ENCODE data around the gene CLBA1.

CLBA1 gene

DNA sequence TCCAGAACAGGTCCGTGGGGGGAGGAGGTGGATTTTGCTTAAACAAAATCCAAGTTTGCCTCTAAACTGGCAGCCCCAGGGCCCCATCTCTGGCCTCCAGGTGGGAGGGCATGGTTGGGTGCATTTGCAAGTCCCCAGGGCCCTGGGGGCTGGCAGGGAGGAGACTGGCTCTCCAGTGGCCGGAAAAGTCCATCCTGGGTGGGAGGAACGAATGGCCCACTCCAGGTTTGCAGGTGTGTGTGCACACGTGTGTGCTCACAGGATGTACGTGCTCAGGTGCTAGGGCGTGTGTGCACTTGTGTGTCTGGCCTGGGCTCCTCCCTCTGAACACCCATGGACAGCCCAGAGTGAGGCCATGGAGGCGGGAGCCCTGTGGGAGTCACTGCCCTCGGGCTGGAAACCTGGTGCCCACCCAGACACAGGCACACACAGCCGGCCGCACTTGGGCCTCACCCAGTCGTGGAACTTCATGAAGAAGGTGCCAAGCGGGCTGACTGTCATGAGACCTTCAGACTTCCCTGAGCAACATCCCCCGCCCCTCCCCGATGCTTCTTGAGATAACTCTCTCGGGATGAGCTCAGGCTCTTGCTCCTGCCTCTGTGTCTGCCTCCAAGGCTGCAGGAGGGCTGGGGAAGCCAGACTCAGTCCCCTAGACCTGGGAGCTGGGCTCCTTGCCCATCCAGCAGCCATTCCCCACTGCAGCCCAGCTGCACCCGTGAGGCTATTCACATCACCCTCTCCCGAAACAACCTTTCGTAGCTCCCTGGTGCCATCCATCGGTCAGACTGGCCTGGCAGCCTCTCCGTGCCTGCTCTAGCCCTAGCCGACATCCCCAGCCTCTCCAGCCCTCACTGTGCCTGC, 16.8 kb upstream of the CLBA1 start:
- DNase-seq (ENCODE audit: low read depth) = no peak

DNA sequence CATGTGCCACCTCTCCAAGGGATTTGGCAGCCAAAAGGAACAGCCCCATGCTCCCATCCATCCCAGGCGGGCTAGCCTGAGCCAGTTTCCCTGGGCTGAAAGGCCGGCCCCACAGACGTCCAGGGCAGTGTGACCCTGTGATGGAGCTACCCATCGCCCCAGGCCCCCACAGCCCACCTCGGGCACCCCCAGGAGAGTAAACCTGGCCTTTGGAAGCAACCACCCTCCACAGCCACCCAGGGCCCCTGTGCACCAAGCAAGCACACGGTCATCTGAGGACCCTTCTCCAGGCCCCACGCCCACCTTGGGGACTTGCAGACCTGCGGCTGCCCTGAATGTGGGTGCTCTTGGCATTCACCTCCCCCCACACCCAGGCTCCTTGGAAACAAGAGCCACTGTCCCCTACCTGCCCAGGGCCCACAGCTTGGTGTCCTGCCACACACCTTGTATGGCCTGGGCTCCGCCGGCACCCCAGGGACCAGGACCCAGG, 15.8 kb upstream of the CLBA1 start:
- no peak for DNase-seq (ENCODE audit: low read depth)

DNA sequence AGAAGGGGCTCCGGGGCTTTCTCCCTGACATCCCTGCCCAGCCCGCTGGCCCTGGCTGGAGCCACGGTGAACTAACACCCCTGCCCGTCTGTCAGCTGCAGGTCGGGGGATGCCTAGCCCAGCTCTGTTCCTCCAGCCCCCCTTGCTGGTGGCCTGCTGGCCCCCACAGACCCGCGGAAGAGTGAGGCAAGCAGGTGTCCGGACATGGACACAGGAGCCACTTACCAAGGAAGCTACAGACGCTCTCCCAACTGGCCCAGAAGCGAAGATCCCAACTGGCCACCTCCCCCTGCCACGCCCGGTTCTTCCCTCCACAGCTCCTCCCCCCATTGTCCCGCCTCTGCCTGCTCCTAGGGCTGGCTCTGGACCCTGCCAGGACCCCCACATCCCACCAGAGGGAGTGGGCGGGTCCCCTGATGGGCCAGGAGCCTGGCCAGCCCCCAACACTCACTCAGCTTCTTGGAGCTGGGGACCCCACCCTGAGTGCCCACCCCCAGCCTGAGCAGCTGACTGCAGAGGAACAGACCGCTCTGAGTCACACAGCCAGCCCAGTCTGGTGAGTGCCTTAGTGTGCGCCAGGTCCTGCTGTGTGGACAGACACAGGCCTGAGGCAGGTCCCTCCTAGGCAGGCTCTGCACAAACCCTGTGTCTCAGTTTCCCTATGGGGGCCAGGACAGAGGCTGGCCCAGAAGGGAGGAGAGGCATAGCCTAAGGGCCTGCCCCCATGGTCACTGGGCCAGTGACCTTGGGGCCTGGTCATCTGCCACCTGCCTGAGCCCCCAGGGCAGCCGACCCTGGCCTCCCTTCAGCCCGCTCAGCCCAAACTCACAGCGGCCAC, 15.1 kb upstream of the CLBA1 start:
- peak; percentile 57 for DNase-seq (ENCODE audit: low read depth)

DNA sequence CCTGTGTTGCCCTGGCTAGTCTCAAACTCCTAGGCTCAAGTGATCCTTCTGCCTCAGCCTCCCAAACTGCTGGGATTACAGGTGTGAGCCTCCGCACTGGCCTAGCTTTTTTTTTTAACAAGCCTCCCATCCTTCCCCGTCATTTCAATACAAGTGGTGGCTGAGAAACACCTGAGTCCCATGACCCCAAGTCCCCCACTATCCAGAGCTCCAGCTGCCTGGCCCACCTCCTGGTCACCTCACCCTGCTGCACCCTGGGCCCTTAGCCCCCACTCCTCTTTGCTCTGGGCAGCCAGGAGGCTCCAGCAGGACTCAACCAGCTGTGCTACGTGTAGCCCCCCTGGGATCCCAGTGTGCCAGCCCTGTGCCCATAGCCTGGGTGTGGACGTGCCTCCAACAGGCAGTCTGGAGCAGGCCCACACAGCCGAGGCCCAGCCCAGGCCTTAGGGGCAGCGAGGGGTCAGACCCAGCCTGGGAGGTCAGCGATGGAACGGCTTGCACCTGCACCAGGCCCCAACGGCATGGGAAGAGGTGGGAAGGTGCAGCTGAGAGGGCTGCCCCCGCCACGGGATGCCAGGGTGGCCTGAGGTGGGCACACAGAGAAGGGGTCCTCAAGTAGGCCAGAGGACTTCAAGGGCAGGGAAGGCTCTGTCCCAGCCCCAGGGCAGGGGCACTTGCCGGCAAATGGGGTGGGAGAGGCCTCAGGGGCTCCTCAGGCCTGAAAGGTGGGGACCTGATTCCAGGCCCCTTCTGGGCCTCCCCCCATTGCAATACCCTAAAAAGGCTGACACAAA, 13.9 kb upstream of the CLBA1 start:
- DNase-seq (ENCODE audit: low read depth) = no peak

DNA sequence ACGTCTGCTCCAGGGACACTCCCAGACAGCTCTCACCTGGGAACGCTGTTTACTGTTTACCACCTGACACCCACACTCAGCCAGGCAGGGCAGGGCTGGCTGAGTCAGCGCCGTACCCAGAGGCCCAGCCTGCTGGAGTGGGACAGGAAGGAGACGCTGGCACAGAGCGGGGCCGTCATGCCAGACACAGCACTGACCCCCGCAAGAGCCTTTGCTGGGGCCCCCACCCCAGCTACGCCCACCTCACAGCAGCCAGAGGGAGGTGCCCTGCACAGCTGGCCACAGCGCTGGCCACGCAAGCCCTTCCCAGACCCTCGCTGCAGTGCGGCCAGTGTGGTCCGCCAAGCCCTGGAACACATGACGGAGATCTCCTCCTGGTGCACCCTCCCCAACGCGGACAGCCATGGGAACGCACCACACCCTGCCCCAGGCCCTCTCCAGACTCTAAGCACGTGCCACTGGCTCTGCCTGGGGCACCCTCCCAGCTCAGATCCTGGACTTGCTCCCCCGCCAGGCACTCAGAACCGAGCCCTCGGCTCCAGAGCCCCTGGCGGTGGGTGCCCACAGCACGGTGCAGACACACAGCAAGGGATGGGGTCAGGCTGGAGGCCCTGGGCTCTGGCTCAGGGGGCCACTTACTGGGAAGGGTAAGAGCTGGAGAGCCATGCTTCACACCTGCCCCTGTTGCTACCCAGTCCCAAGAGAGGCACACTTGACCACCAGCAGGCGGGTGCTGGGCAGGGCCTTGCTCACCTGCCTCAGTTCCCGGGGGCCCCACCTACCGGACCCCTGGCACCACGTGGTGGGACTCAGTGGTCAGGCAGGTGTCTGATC, 13.1 kb upstream of the CLBA1 start:
- DNase-seq (ENCODE audit: low read depth) = peak; percentile 44

DNA sequence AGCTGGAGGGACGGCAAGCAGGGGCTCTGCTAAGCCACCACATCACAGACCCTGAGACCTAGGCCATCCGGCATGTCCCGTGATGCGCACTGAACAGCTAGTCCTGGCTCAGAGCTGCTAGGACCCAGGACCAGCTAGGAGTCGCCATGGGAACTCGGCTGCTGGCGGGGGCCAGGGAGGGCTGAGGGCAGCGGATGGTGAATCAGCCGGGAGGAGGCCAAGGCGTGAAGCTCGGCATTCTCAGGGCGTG, 12.5 kb upstream of the CLBA1 start:
- DNase-seq (ENCODE audit: low read depth) = peak; percentile 84

DNA sequence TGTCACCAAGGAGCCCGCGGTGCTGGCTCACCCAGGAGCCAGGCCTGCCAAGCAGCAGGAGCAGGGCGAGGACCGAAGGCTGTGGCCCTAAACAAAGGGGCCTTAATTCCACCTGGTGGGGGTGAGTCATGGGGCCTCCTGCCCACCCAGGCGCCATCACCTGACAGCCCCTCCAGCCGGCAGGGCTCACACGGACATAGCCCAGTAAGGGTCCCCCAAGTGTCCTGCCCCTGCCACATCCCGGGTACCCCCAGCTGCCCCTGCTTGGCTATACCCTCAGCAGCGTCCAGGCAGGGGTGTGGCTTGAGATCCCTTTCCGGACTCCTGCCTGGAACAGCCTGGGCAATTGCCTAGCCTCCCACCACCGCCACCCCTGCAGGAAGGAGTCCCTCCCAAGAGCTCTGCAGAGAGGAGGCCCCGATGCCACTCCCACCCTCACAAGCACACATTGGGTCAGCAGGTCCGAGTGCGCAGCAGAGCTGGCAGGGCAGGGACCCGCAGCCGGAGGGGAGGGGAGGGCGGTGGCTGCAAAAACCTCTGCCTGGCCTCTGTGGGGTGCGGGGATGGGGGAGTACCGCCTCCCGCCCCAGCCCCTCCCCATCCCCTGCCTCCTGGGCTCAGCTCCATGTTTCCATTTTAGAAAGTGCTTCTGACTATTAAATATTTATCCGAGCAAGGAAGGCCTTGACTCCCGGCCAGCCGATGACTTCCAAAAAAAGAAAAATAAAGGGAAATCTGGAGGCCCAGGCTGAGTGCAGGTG, 12.0 kb upstream of the CLBA1 start:
- peak; percentile 57 for DNase-seq (ENCODE audit: low read depth)

DNA sequence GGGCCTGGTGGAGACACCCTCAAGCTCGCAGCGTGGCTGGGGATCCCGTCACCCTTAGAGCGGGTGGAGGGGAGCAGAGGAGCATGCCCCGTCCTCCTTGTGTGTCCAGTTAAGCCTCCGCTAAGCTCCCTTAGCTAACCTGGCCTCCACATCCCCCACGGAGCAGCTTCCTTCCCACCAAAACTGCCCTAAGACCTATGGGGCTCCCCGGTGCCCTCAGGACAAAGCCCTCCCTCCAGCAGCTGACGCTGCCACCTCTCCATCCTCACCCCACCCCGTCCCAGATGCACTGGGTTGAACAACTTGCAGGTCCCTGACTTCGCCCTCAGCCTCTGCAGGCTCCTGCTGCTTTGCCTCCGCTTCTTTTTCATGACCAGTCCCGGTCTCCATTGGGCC, 11.4 kb upstream of the CLBA1 start:
- DNase-seq (ENCODE audit: low read depth) = no peak

DNA sequence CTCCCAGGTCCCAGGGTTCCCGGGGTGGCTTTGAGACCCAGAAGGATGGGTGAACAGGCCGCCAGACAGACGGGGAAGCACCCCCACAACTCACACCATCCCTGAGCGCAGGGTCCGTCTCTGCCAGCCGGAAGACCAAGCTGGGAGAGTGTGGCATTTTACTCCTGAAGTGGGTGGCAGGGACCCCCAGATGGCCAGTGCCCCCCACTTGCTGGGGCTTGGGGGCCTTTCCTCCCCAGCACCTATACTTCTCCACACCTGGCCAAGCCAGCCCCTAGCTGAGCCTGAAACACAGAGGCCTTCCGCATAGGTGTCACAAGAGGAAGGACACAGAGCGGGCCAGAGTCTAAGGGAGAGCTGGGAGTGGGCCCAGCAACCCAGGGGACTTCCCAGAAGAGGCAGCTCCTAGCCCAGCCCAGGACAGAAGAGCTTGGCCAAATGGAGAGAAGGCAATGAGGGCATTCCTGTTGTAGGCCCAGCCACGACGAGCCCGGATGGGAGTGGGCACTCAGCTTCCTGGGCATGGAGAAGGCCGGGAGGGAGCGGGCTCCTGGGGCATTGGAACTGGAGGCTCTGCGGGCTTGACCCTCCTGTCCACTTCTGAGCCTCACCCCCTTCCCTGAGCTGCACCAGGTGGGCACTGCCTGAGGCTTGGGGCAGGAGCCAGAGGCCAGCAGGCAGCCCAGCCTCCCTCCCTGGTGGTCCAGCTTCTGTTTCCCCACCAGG, 10.8 kb upstream of the CLBA1 start:
- DNase-seq (ENCODE audit: low read depth) = no peak

DNA sequence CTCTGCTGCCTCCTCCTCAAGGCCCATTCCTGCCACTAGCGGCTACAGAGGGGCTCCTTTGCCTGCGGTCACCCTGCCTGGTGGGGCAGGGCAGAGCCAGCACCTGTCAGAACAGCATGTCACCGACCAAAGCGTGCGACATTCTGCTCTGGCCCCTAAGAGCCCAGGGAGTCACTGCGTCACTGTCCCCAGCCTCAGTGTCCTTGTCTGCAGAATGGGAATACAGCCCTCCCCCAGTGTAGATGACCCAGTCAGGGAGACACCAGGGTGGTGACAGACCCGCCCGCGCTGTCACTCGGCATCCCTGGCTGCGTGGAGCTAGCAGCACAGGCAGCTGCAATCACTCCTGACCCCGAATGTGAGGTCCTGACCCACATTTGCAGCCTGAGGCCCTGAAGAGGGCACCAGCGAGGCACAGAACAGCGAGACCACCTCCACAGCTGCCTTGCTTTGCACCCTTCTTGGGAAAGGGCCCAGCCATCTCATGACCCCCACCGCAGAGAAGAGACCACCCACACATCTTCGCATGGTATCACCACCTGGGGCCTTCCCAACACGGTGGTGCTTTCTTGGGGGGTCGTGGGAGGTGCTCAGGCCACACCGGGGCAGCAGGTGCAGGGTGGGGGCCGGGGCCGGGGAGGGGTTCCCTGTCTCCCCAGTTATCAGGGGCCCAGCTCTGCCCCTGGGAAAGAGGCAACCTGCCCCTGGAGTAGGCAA, 9.9 kb upstream of the CLBA1 start:
- no peak for DNase-seq (ENCODE audit: low read depth)

DNA sequence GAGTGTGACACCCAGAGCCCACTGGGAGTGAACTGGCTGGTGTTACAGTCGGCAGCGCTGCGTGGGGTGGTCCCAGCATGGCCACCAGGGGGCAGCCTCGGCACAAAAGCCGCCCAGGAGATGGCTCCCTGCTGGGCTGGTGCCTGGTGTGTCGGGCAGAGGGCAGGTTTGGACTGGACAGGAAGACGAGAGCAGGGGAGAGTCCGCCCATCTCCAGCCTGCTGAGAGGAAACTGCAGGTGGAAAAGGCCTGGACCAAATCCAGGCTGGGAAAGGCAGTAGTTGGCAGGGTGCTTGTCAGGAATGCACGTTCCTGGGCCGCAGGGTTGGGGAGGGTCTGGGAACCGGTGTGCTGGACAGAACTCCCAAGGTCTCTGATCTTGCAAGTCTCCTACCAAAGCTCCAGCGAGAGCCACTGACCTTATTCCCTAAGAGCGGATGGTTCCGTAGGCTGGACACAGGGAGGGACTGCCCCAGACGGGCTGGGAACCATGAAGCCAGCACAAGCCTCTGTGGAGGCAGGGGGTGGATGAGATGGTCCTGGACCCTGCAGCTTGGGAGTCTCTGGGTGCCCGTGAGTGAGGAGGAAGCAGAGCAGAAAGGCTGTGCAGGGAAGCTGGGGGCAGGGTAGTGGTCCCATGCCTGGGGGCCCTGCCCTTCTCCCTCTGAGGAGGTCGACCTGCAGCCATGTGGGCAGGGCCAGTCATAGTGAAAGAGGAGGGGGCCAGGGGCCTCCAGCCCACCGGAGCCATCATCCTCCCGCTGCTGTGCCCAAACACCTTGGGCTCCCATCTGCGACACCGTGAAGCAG, 9.2 kb upstream of the CLBA1 start:
- DNase-seq (ENCODE audit: low read depth) = no peak

DNA sequence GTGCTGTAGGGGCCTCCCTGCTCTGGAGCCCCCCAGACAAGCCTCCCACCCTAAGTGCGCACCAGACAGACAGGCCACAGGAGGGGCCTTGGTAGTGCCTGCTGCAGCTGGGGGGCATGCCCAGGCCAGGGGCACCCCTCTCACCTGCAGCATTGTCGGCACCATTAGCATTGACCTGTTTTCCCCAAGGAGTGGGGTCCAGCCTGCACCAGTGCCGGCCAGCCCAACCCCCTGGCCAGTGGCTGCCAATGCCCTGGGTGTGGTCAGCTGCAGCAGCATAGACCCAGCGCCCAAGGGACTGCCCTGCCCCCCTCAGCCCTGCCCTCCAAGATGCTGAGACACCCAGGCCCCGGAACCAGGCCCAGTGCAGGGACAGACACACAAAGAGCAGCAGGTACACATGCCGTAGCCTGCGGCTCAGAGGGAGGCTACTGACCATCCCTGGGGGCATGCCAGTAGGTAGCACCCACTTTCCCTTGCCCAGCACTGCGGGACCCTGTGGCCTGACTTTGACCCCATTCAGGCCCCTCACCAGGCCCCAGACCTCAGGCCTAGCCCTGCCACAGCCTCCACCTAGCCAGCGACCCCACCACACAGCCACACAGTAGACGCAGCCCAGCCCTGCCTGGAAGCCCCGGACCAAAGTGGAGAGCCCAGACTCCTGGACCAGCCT, 8.4 kb upstream of the CLBA1 start:
- no peak for DNase-seq (ENCODE audit: low read depth)

DNA sequence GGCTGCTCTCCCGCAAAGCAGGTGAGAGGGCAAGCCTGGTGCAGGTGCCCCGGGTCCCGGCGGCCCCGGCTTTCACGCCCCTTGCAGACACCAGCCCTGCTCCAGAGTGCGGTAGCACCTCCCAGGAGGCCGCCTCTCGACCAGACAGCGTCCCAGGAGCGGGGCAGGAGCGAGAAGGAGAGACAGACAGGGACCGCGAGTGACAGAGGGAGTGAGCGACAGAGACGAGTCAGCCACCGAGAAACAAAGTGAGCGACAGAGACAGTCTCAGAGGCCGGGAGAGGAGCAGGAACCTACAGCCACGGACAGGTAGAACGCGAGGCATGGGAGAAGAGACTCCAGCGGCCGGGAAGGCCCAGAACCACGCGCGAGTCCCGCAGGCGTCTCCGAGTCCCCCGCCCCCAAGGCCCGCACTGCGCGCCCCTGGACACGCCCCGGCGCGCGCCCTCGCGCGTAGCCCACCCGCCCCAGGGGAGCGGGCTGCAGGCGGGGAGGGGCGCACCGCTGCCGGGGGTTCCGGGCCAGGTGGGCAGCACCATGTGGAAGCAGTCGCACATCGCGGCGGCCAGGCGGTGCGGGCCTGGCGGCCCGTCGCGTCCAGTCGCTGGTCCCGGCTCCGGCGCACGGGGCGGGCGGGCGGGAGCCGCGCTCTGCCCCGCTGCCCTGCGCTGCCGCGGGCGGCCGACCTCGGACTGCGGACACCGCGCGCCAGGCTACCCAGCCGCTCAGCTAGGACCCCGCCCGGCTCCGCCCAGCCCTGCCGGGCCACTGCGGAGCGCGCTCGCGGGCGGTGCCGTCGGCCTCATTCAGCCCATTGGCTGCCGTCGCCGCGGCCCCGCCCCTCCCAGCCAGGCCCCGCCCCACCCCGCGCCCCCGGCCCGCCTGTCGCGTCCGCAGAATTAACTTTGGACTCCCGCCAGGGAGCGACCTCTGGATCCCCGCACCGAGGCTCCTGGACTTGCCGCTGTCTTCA, 7.6 kb upstream of the CLBA1 start, which contains the start of gene AHNAK2:
Gene AHNAK2 (minus strand): TSS at position 694 of the 973 bp plus-strand sequence. CDS start 137 bp downstream, at position 557.
- no peak for DNase-seq (ENCODE audit: low read depth)

DNA sequence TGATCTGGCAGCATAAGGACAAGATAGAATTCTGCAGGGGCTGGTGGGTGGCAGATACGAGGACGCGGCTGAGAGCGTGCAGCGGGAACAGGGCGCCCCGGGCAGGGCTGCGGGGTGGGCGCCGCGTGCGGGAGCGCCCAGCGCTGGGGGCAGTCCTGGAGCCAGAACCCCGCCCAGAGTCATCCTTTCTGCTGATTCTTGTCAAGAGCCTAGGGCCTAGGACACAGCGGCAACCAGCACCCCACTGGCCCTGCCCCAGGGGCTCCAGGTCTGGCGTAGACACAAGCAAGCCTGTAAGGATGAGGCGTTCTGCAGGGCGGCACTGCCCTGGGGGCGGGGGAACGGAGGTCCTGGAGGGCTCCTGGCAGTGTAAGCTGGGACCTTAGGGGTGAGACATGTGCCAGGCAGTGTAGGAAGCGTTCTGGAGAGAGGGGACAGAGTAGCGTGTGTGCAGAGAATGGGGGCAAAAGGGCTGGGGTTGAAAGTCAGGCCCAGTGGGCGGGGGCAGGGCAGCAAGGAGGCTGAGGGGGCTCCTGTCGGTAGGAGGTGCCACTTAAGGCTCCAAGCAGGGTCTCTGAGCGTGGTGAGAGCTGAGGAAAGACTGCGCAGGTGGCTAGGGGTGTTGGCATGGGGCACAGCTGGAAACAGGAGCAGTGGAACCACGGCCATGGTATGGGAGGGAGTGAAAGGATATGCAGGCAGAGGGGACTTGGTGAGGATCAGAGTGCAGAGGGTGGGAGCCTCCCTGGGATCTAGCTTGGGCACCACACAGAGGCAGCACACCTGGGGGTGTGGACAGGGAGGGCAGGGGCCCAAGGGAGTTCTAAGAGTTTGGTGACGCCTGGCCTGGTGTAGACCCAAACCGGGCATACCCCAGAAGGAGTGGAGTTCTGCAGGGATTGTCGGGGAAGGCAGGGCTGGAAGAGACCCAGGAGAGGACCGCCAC, 6.6 kb upstream of the CLBA1 start:
- DNase-seq (ENCODE audit: low read depth) = no peak

DNA sequence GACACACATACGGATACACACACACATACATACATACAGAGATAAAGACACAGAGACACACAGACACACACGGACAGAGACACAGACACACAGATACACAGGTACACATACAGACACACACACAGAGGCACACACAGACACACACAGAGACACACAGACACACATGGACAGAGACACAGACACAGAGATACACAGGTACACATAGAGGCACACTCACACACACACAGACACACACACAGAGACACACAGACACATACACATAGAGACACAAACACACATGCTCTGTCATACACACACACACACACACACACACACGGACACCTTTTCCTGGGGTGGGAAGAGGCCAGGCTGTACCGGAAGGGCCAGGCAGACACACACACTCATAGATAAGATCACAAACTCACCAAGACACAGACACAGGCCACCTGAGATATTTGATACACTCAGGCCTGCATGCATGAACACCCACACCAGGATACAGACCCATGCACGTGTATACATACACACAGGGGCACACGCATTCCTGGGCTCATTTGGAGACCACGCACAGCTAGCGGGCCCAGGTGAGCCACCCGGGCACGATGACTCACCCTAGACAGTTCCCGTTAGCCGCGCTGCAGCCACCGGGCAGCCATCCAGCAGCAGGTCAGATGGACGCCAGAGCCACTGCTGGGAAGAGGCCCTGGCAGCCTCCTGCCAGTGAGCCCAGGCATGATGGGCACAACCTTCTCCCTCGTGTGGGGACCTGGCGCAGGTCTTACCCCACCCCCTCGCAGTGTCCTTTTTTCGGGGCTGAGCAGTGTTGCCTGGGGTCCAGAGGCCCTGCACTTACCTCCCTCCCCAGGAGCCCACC, 5.6 kb upstream of the CLBA1 start:
- no peak for DNase-seq (ENCODE audit: low read depth)

Data from GM04503 (cell line).